ENCODE measurements around the gene NT5DC1. TPM values are rescaled to one million over a fixed set of nuclear protein-coding genes. Genes with fewer than 3 reads are reported as not detected.

Gene NT5DC1
- total RNA-seq, 1 experiment from 2014 or later: 61.9 TPM

DNA sequence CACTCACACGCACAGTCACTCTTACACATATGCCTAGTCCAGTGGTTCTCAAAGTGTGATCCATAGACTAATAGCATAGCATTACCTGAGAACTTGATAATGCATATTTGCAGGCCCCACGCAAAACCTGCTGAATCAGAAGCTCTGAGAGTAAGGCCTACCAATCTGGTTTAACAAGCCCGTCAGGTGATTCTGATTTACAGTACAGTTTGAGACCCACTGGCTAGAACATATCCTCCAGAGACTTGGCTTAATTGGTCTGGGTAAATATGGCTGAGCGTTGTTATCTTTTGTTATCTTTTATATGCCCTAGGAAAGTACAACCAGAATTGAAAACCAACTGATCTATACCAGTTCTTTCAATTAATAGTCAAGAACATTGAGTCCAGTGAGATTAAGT is 143.6 kb downstream of the NT5DC1 start:
- intact Hi-C loops (cut with micrococcal nuclease; ENCODE audit: unreplicated experiment): no loop called here
- Mint-ChIP-seq H3K36me3 (ENCODE audit: insufficient read depth, unreplicated experiment) (peaks cover 3% of the 10 kb centered on the region), H3K4me3 (ENCODE audit: low read depth, unreplicated experiment) (no peak overlapping the region), H3K27me3 (ENCODE audit: unreplicated experiment) (no peaks in the 10 kb centered on the region), H3K4me1 (ENCODE audit: low read depth, unreplicated experiment) (no peaks in the 10 kb centered on the region), H3K27ac (ENCODE audit: unreplicated experiment) (no peak overlapping the region), H3K9me3 (ENCODE audit: low read depth, unreplicated experiment) (no peaks in the 10 kb centered on the region)
- BruUV-seq (replicated peaks): no TSS peak
- TF ChIP-seq, protein P1, sequence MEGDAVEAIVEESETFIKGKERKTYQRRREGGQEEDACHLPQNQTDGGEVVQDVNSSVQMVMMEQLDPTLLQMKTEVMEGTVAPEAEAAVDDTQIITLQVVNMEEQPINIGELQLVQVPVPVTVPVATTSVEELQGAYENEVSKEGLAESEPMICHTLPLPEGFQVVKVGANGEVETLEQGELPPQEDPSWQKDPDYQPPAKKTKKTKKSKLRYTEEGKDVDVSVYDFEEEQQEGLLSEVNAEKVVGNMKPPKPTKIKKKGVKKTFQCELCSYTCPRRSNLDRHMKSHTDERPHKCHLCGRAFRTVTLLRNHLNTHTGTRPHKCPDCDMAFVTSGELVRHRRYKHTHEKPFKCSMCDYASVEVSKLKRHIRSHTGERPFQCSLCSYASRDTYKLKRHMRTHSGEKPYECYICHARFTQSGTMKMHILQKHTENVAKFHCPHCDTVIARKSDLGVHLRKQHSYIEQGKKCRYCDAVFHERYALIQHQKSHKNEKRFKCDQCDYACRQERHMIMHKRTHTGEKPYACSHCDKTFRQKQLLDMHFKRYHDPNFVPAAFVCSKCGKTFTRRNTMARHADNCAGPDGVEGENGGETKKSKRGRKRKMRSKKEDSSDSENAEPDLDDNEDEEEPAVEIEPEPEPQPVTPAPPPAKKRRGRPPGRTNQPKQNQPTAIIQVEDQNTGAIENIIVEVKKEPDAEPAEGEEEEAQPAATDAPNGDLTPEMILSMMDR (IDR thresholded peaks at IDR 0.05; ENCODE audit: unreplicated experiment): no peak
- no peak for DNase-seq
- CTCF ChIA-PET: no interaction called here

DNA sequence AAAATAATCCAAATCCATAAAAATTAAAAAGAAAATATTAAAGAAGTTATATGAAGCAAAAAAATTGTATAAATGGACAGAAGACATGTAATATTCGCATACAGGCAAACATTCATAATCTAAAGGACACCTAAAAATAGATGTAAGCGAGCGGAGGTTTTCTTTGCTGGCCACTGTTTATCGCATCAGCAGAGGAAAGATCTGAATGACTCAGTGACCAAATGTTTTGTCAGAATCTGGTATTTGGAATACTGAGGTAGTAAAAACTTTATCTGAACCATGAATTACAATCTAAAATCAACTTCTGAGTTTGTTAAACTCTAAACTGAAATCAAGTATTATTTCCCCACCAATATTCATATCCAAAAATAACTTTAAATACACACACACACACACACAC is 145.4 kb downstream of the NT5DC1 start:
- Mint-ChIP-seq H3K4me1 (ENCODE audit: low read depth, unreplicated experiment) (peaks cover 6% of the 10 kb centered on the region), H3K36me3 (ENCODE audit: insufficient read depth, unreplicated experiment) (peaks cover 9% of the 10 kb centered on the region), H3K27ac (ENCODE audit: unreplicated experiment) (no peak overlapping the region), H3K27me3 (ENCODE audit: unreplicated experiment) (no peaks in the 10 kb centered on the region), H3K9me3 (ENCODE audit: low read depth, unreplicated experiment) (no peaks in the 10 kb centered on the region), H3K4me3 (ENCODE audit: low read depth, unreplicated experiment) (no peak overlapping the region)
- BruUV-seq (replicated peaks): no TSS peak
- DNase-seq: no peak
- CTCF ChIA-PET: no interaction called here
- intact Hi-C loops (cut with micrococcal nuclease; ENCODE audit: unreplicated experiment): no loop called here
- TF ChIP-seq, protein P1 (IDR thresholded peaks at IDR 0.05; ENCODE audit: unreplicated experiment): no peak

DNA sequence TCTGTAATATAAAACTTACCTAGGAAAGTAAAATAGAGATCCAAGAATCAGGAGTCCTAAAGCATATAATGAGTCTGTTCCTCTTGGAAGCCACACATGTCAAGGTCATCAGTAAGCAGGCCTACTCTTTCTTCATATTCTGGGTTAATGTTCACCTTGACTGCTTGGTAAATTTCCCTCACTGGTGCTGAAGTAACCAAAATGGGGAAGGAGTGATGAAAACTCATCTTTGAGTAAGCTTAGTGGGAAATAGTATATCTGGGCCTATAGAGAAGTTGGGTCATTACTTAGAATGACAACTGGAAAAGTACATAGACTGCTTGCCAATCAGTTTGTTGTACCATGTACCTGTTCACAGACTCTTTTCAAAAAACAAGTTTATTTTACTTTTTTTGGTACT is 146.6 kb downstream of the NT5DC1 start:
- no peak overlapping the region for H3K27ac Mint-ChIP-seq (ENCODE audit: unreplicated experiment)
- TF ChIP-seq, protein P1 (IDR thresholded peaks at IDR 0.05; ENCODE audit: unreplicated experiment): no peak
- H3K27me3 Mint-ChIP-seq (ENCODE audit: unreplicated experiment): no peaks in the 10 kb centered on the region
- peaks cover 14% of the 10 kb centered on the region for H3K4me1 Mint-ChIP-seq (ENCODE audit: low read depth, unreplicated experiment)
- H3K36me3 Mint-ChIP-seq (ENCODE audit: insufficient read depth, unreplicated experiment): peaks cover 11% of the 10 kb centered on the region
- intact Hi-C loops (cut with micrococcal nuclease; ENCODE audit: unreplicated experiment): no loop called here
- CTCF ChIA-PET: no interaction called here
- no peaks in the 10 kb centered on the region for H3K9me3 Mint-ChIP-seq (ENCODE audit: low read depth, unreplicated experiment)
- H3K4me3 Mint-ChIP-seq (ENCODE audit: low read depth, unreplicated experiment): no peak overlapping the region
- BruUV-seq (replicated peaks): no TSS peak
- DNase-seq: no peak

DNA sequence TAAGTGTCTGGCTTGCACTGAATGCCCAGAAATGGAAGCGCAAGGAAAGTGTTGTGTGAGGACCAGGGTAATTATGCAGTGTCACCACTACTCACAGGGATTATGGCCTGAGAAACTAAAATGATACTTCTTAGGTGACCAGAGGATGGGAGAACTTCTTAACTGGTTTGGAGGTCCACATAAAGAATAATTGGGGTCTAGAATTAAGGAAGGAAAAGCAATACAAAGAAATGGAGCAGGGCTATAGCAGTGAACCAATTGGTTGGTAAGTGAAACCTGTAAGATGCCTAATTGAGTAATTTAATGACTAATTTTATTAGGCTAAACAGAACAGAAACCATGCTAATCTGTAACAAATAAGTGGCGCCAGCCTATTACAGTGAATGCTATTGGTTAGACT is 147.9 kb downstream of the NT5DC1 start:
- intact Hi-C loops (cut with micrococcal nuclease; ENCODE audit: unreplicated experiment): no loop called here
- DNase-seq: no peak
- Mint-ChIP-seq H3K27ac (ENCODE audit: unreplicated experiment) (no peak overlapping the region), H3K9me3 (ENCODE audit: low read depth, unreplicated experiment) (no peaks in the 10 kb centered on the region), H3K4me1 (ENCODE audit: low read depth, unreplicated experiment) (peaks cover 14% of the 10 kb centered on the region), H3K36me3 (ENCODE audit: insufficient read depth, unreplicated experiment) (peaks cover 16% of the 10 kb centered on the region), H3K27me3 (ENCODE audit: unreplicated experiment) (no peaks in the 10 kb centered on the region), H3K4me3 (ENCODE audit: low read depth, unreplicated experiment) (no peak overlapping the region)
- no TSS peak for BruUV-seq (replicated peaks)
- TF ChIP-seq, protein P1 (IDR thresholded peaks at IDR 0.05; ENCODE audit: unreplicated experiment): no peak
- CTCF ChIA-PET: no interaction called here

Measured in Calu3 (cell line).